K562 (cell line): ENCODE data around the gene HOXD1. TPM values are rescaled to one million over a fixed set of nuclear protein-coding genes. Genes with fewer than 3 reads are reported as not detected.

Source experiments
- ATAC-seq: fragments of 200-7000 bp; cut with Tn5 transposase; 3 replicates; pipeline ENCODE4 v1.9.1; 2020; ENCODE audit warnings: moderate library complexity
- BruUV-seq: library from RNA; stranded (reverse); fragments of 400-500 nt; replicated peaks from 2 replicates; lab custom pipeline; 2021; lab: Mats Ljungman, UMichigan
- CTCF ChIA-PET: fragments of 300-600 bp; formaldehyde crosslinking; extraction: SDS; loops from one replicate; lab custom pipeline; 2021; ENCODE audit warnings: low intra/inter-chr PET ratio; lab: Yijun Ruan, JAX
- POLR2A ChIA-PET: fragments of 300-600, 350-650 bp; sonication (Branson Sonifier 250); formaldehyde crosslinking; extraction: SDS; loops from one replicate; lab custom pipeline; 2021; ENCODE audit warnings: antibody characterized with exemption, inconsistent platforms; lab: Yijun Ruan, JAX
- DNase-seq, 4 experiments: peaks; one replicate each; pipeline versions ENCODE4 v3.0.0 to v3.0.0-alpha.2; 2011 to 2018; ENCODE audit warnings: low spot score in 3 of 4, mixed read lengths in 3 of 4; ENCODE audit errors: extremely low read depth in 1 of 4
- FAIRE-seq: peaks from 2 replicates; lab custom pipeline; 2011; peaks lifted over from hg19 to GRCh38; lab: Jason Lieb, UNC
- H2AFZ ChIP-seq: 2 replicates; pipeline ENCODE4 v1.6.0; 2011; ENCODE audit warnings: low read depth, low read length, control low read depth, inconsistent platforms
- H3K27ac ChIP-seq: fragments of 200-600 bp; 3 replicates; pipeline ENCODE4 v1.8.0; 2011; ENCODE audit warnings: low read depth, mild to moderate bottlenecking, control low read depth, inconsistent platforms, low read length, moderate library complexity, mixed read lengths; ENCODE audit errors: extremely low read depth
- H3K27me3 ChIP-seq, 2 experiments: fragments of 300-600 bp in 1 of 2; 2 replicates in 1 of 2; 3 replicates in 1 of 2; pipeline versions ENCODE4 v1.6.0 to v1.8.0; 2011; ENCODE audit warnings: inconsistent platforms in 2 of 2, low read length in 2 of 2, mild to moderate bottlenecking in 1 of 2, mixed read lengths in 1 of 2, moderate library complexity in 1 of 2; ENCODE audit not compliant: control insufficient read depth in 2 of 2, insufficient read depth in 2 of 2
- H3K36me3 ChIP-seq: fragments of 300-600 bp; 3 replicates; pipeline ENCODE4 v1.8.0; 2011; ENCODE audit warnings: mild to moderate bottlenecking, low read length, inconsistent platforms; ENCODE audit not compliant: control insufficient read depth, insufficient read depth
- H3K4me1 ChIP-seq, 2 experiments: fragments of 200-600 bp in 1 of 2; replicated peaks in 1 of 2; 2 replicates in 1 of 2; 3 replicates in 1 of 2; pipeline versions ENCODE4 v1.5.1 to v1.8.0; 2011; ENCODE audit warnings: inconsistent platforms in 2 of 2, low read length in 2 of 2, mild to moderate bottlenecking in 1 of 2, mixed read lengths in 1 of 2, moderate library complexity in 1 of 2; ENCODE audit not compliant: control insufficient read depth in 2 of 2, insufficient read depth in 2 of 2
- H3K4me2 ChIP-seq: 2 replicates; pipeline ENCODE4 v1.6.1; 2011; ENCODE audit warnings: low read length, control low read depth, inconsistent platforms, mixed read lengths; ENCODE audit not compliant: insufficient read depth
- H3K4me3 ChIP-seq: fragments of 200-600 bp; sonication (generic), shearing (Covaris generic); 2 replicates; pipeline ENCODE4 v1.5.1; 2016; ENCODE audit warnings: control low read depth, inconsistent platforms
- H3K79me2 ChIP-seq: fragments of 200-600 bp; 3 replicates; pipeline ENCODE4 v1.8.0; 2011; ENCODE audit warnings: low read length, inconsistent platforms; ENCODE audit not compliant: control insufficient read depth, insufficient read depth
- H3K9ac ChIP-seq, 2 experiments: 2 replicates each; pipeline versions ENCODE4 v1.6.0 to v1.6.1; 2011; ENCODE audit warnings: low read depth in 2 of 2, low read length in 2 of 2, control low read depth in 1 of 2, inconsistent platforms in 1 of 2, mild to moderate bottlenecking in 1 of 2, mixed read lengths in 1 of 2; ENCODE audit not compliant: insufficient read depth in 1 of 2
- H3K9me1 ChIP-seq: one replicate; pipeline ENCODE4 v1.6.0; 2011; ENCODE audit warnings: inconsistent platforms, mild to moderate bottlenecking, low read length, moderate library complexity; ENCODE audit not compliant: control insufficient read depth, insufficient read depth
- H3K9me3 ChIP-seq: replicated peaks from 2 replicates; pipeline ENCODE4 v1.5.1; 2011; ENCODE audit warnings: low read depth, low read length, inconsistent platforms; ENCODE audit not compliant: control insufficient read depth, insufficient read depth
- H4K20me1 ChIP-seq: replicated peaks from 2 replicates; pipeline ENCODE4 v1.6.1; 2011; ENCODE audit warnings: low read length, inconsistent platforms, mixed read lengths; ENCODE audit not compliant: control insufficient read depth, insufficient read depth
- ELF1 ChIP-seq: fragments of 200-800 bp; sonication (Bioruptor generic); IDR thresholded peaks from 2 replicates; pipeline ENCODE4 v1.6.1; 2016; ENCODE audit warnings: missing genetic modification characterization, missing compliant biosample characterization
- KDM1A ChIP-seq, 2 experiments: fragments of 450-650 bp; IDR thresholded peaks; 2 replicates each; pipeline ENCODE4 v1.6.1; 2016; ENCODE audit warnings: mild to moderate bottlenecking in 2 of 2
- MXD1 ChIP-seq: fragments of 250-450 bp; sonication (Bioruptor Pico); IDR thresholded peaks from 2 replicates; pipeline ENCODE4 v1.8.0; 2021; ENCODE audit warnings: borderline replicate concordance, mild to moderate bottlenecking, moderate library complexity; ENCODE audit not compliant: poor library complexity, severe bottlenecking
- NUFIP1 ChIP-seq: fragments of 450-650 bp; IDR thresholded peaks from 2 replicates; pipeline ENCODE4 v1.6.1; 2018; ENCODE audit not compliant: partially characterized antibody
- TFE3 ChIP-seq: fragments of 450-650 bp; formaldehyde crosslinking; IDR thresholded peaks from 2 replicates; pipeline ENCODE4 v1.4.0; 2020; ENCODE audit warnings: mild to moderate bottlenecking, mixed read lengths
- ZNF133 ChIP-seq: fragments of 250-450 bp; sonication (Bioruptor Pico); IDR thresholded peaks from 2 replicates; pipeline ENCODE4 v1.4.0; 2020; ENCODE audit warnings: mild to moderate bottlenecking
- WGBS: fragments of 100-300 bp; shearing (Covaris generic); methylation state at CpG from one replicate; pipeline ENCODE4 v1.1.6; 2016; ENCODE audit warnings: low coverage, mixed read lengths; ENCODE audit not compliant: insufficient coverage; ENCODE audit errors: missing lambda C conversion rate; 5-methylcytosine and 5-hydroxymethylcytosine counted together
- in situ Hi-C: fragments of 300-500 bp; cut with MboI; formaldehyde crosslinking; loops from 4 replicates; pipeline ENCODE4 v1.15.0; 2018; ENCODE audit warnings: inconsistent platforms, mixed read lengths
- intact Hi-C: fragments of 100-400 bp; cut with micrococcal nuclease; formaldehyde crosslinking; loops from 2 replicates; pipeline ENCODE4 v1.14.2; 2022
- polyA plus RNA-seq, 8 experiments: library from polyadenylated mRNA; depleted of rRNA in 4 of 8; stranded (reverse) in 5 of 8; unstranded in 3 of 8; fragments of >200 nt; fragmentation: Nextera tagmentation in 2 of 8; fragmentation: Illumina TruSeq in 1 of 8; extraction: Ambion mirVana in 2 of 8; extraction: Trizol in 1 of 8; gene quantifications; 2 replicates each; pipeline versions ENCODE4 v1.2.1 to v1.2.3, GENCODE V29; 2011 to 2014; ENCODE audit warnings: inconsistent platforms in 1 of 8, missing spikeins in 1 of 8
- total RNA-seq, 7 experiments: library from RNA; depleted of rRNA in 6 of 7; stranded (reverse); fragments of >200 nt in 6 of 7; fragmentation: Illumina TruSeq in 2 of 7; extraction: Trizol in 2 of 7; gene quantifications; 2 replicates each; pipeline versions ENCODE4 v1.2.1 to v1.2.3, GENCODE V29; 2011 to 2021; ENCODE audit warnings: low replicate concordance in 1 of 7
- TF ChIP-seq, protein P1 (sequence below): fragments of 450-650 bp; IDR thresholded peaks from 2 replicates; pipeline ENCODE4 v1.6.1; 2014; ENCODE audit warnings: low read depth, mild to moderate bottlenecking, moderate library complexity, borderline replicate concordance

Gene HOXD1
- total and polyA plus RNA-seq, 9 of the 15 experiments (the other 6 are each of a cell fraction or from before 2014, with no cell fraction given) = not detected

DNA sequence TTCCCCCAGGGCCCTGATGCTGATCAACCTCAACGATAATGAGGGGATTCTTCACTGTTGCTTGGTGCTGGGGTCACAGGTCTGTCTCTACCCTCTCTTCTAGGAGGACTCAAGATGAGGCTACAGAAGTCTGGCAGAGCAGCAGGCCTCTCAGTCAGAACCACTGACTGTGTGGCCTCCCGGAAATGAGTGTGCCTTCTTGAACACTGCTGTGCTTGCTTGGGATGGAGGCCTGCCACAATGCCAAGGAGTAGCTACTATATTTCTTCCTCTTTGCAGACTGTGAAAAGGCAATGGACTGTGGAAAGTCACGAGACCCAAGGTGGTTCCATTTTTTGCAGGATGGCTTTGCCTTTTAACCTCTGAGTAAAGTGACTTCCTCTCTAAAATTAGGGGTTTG, 5.8 kb upstream of the HOXD1 start:
- FAIRE-seq (no peak), DNase-seq (no peak), ATAC-seq (no peak)
- no peaks in the 10 kb centered on the region for H3K79me2 ChIP-seq
- no peaks in the 10 kb centered on the region for H3K9me1 ChIP-seq
- in situ Hi-C loops = no loop called here
- no peaks in the 10 kb centered on the region for H3K9me3 ChIP-seq
- H3K27me3 ChIP-seq = peaks cover 44 to 54% of the 10 kb centered on the region in 2 experiments
- no peak overlapping the region for H3K27ac ChIP-seq
- CTCF ChIA-PET = no interaction called here
- no peak overlapping the region for H3K4me2 ChIP-seq
- no TSS peak for BruUV-seq
- H4K20me1 ChIP-seq = no peaks in the 10 kb centered on the region
- POLR2A ChIA-PET = no interaction called here
- H3K36me3 ChIP-seq = no peaks in the 10 kb centered on the region
- TF ChIP-seq TFE3 (CRISPR knock-in tag) = peak; percentile 29; the same call in 1 of the 2 replicates
- no peak for TF ChIP-seq ZNF133 (CRISPR knock-in tag)
- TF ChIP-seq, all 486 proteins: peak for 1
- no peak overlapping the region for H3K9ac ChIP-seq
- 0% methylated on average over 3 of the region's 3 CpGs for WGBS
- no peak overlapping the region for H2AFZ ChIP-seq
- no peak overlapping the region for H3K4me3 ChIP-seq
- H3K4me1 ChIP-seq = peaks cover 0 to 9% of the 10 kb centered on the region in 2 experiments; a peak in 1 of 5 replicates
- intact Hi-C loops = no loop called here

DNA sequence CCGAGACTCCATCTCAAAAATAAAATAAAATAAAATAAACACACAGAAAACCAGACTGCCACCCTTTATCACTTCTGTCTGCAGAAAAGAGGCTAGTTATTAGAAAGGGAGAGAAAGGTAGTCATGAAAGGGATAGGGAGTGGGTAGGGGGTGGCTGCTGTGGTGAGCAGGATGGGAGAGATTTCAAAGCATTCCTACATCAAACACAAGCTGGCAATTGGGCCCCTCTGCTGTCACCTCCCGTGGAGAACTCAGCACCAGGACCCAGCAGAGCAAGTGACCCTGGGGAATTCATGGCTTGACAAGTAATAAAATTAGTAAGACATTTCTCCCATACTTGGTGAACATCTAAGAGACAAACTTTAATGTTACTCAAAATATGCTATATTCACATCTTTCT, 3.7 kb upstream of the HOXD1 start:
- no peak overlapping the region for H2AFZ ChIP-seq
- H3K36me3 ChIP-seq = no peaks in the 10 kb centered on the region
- no peak overlapping the region for H3K9ac ChIP-seq
- ATAC-seq (no peak), DNase-seq (no peak), FAIRE-seq (no peak)
- BruUV-seq = no TSS peak
- H3K79me2 ChIP-seq = no peaks in the 10 kb centered on the region
- in situ Hi-C loops = no loop called here
- peaks cover 0 to 13% of the 10 kb centered on the region in 2 experiments; a peak in 2 of 5 replicates for H3K4me1 ChIP-seq
- WGBS = 0% methylated on average over 2 of the region's 2 CpGs
- intact Hi-C loops = no loop called here
- H3K4me2 ChIP-seq = no peak overlapping the region
- ChIA-PET CTCF (no interaction called here), POLR2A (interaction anchor here (1.0 kb wide), 1 partner anchor 15 kb away, joined by 4 read pairs; no protein-coding TSS in a partner anchor)
- no peak overlapping the region for H3K4me3 ChIP-seq
- peaks cover 44 to 58% of the 10 kb centered on the region in 2 experiments for H3K27me3 ChIP-seq
- no peaks in the 10 kb centered on the region for H3K9me3 ChIP-seq
- H4K20me1 ChIP-seq = no peaks in the 10 kb centered on the region
- no peaks in the 10 kb centered on the region for H3K9me1 ChIP-seq
- no peak overlapping the region for H3K27ac ChIP-seq
- TF ChIP-seq, protein P1, sequence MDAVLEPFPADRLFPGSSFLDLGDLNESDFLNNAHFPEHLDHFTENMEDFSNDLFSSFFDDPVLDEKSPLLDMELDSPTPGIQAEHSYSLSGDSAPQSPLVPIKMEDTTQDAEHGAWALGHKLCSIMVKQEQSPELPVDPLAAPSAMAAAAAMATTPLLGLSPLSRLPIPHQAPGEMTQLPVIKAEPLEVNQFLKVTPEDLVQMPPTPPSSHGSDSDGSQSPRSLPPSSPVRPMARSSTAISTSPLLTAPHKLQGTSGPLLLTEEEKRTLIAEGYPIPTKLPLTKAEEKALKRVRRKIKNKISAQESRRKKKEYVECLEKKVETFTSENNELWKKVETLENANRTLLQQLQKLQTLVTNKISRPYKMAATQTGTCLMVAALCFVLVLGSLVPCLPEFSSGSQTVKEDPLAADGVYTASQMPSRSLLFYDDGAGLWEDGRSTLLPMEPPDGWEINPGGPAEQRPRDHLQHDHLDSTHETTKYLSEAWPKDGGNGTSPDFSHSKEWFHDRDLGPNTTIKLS = no peak
- TF ChIP-seq KDM1A (IDR thresholded peaks at IDR 0.05) (no peak), MXD1 (no peak), NUFIP1 (no peak), ELF1 (tag) (no peak)
